8988T (cell line): ENCODE data around the gene DCTN2.

Experiments
- DNase-seq: peaks from one replicate; pipeline ENCODE4 v3.0.0; 2011

The DCTN2 gene

DNA sequence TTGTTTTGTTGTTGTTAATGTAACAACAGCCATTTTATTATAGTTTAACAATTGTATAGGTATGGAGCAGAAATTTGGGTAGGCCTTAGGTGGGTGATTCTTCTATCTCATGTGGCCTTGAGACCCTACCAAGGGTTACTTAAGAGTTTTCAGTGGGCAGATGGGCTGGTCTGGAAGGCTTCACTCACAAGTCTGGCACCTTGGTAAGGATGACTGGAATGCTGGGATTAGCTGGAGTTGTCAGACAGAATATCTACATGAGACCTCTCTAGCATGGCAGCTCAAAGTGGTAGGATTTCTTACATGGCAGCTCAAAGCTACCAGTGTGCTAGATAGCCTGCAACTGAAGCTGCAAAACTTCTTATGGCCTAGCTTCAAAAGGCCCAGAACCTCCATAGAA is 61.3 kb downstream of the DCTN2 start:
- DNase-seq: no peak

DNA sequence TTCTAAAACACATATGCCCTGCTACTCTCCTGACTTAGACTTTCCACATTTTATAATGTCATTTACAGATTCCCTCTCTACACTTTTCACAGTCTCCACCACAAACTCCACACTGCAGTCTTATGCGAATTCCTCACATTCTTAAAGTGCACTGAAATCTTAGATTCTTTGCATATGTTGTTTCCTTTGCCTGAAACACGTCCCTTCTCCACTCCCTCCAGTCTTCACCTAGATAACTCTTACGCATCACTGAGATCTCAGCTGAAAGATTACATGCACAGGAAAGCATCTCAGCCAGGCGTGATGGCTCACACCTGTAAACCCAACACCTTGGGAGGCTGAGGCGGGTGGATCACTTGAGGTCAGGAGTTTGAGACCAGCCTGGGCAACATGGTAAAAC is 63.5 kb downstream of the DCTN2 start:
- no peak for DNase-seq

DNA sequence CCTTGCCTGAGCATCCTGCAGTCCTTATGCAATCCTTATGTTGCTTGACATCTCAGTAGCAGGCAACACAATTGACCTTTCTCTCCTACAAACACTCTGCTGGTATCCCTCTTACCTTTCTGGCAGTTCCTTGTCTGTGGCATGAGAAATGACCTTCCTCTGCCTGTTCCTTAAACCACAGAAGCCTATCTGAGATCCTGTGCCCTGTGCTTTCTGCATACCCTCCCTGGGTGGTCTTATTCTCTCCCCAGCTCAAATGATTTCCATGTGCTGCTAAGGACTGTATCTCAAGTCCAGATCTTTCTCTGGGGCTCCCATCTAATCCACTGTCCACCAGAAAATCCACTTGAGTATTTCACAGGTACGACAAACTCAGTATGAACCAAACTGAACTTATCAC is 65.3 kb downstream of the DCTN2 start:
- DNase-seq: no peak
